Adrenal gland (tissue), 12 donors: ENCODE results near the gene HBQ1. TPM values are rescaled to one million over a fixed set of nuclear protein-coding genes. Genes with fewer than 3 reads are reported as not detected.

Experiments used
- DNase-seq, 7 donors: peaks; one replicate each; pipeline ENCODE4 v3.0.0-alpha.2; 2019 to 2020
- H3K27ac ChIP-seq, 5 donors: fragments of 200-600 bp; sonication (generic) in 4 of 5; 1 replicate in 3 of 5; 2 replicates in 2 of 5; pipeline versions ENCODE4 v1.5.1 to v1.8.0; 2016 to 2020; ENCODE audit warnings: mild to moderate bottlenecking in 1 of 5
- H3K27me3 ChIP-seq: fragments of 200-600 bp; 2 replicates; pipeline ENCODE4 v1.8.0; 2021
- H3K36me3 ChIP-seq, 2 donors: fragments of 200-600 bp; replicated peaks in 1 of 2; 1 replicate in 1 of 2; 2 replicates in 1 of 2; pipeline versions ENCODE4 v1.5.1 to v1.8.0; 2018 to 2022
- H3K4me1 ChIP-seq, 2 donors: fragments of 200-600 bp; replicated peaks in 1 of 2; 1 replicate in 1 of 2; 2 replicates in 1 of 2; pipeline versions ENCODE4 v1.5.1 to v1.8.0; 2018 to 2021
- H3K4me3 ChIP-seq, 4 donors: fragments of 200-600 bp; sonication (generic) in 3 of 4; one replicate each; pipeline ENCODE4 v1.5.1; 2016 to 2018
- H3K9me3 ChIP-seq, 3 donors: fragments of 200-600 bp; sonication (generic) in 1 of 3; replicated peaks in 1 of 3; 1 replicate in 2 of 3; 2 replicates in 1 of 3; pipeline versions ENCODE4 v1.5.1 to v1.8.0; 2016 to 2021
- CTCF ChIP-seq, 6 experiments: fragments of 450-650 bp in 4 of 6; fragments of 200-600 bp in 2 of 6; sonication (generic) in 1 of 6; IDR thresholded peaks; 1 replicate in 5 of 6; 2 replicates in 1 of 6; pipeline versions ENCODE4 v1.5.1 to v1.8.0; 2016 to 2021; ENCODE audit warnings: antibody characterized with exemption in 6 of 6, mild to moderate bottlenecking in 2 of 6, moderate library complexity in 1 of 6
- POLR2A ChIP-seq, 2 donors: fragments of 450-650 bp; IDR thresholded peaks; one replicate each; pipeline ENCODE4 v1.6.1; 2017; ENCODE audit warnings: antibody characterized with exemption in 2 of 2, mild to moderate bottlenecking in 2 of 2, moderate library complexity in 1 of 2
- WGBS, 4 donors: extraction: QIAGEN DNeasy Blood & Tissue Kit in 2 of 4; methylation state at CpG; one replicate each; pipeline versions ENCODE4 v1.1.5 to v1.1.7; 2013 to 2017; 5-methylcytosine and 5-hydroxymethylcytosine counted together
- intact Hi-C, 2 donors: fragments of 100-400 bp; cut with DNase I; formaldehyde crosslinking; loops; one replicate each; pipeline versions ENCODE4 v1.14.1 to v1.15.0; 2022 to 2023
- polyA plus RNA-seq, 3 donors: library from polyadenylated mRNA; stranded (reverse); fragments of 200-250 nt in 2 of 3; fragments of 350-450 nt in 1 of 3; fragmentation: Illumina TruSeq in 1 of 3; extraction: RNeasy Lipid Tissue Mini Kit (QIAGEN cat#74804) in 1 of 3; gene quantifications; one replicate each; pipeline ENCODE4 v1.2.3, GENCODE V29; 2013 to 2014
- total RNA-seq, 9 donors: library from RNA; depleted of rRNA in 4 of 9; stranded (reverse); fragments of >200 nt in 4 of 9; fragments of 120-200 nt in 1 of 9; fragmentation: NEBNext Ultra II Directional in 1 of 9; extraction: Animal tissue kit (Norgen Biotek cat#: 25700) in 1 of 9; gene quantifications; one replicate each; pipeline versions ENCODE4 v1.1.0 to v1.2.4, GENCODE V29; 2013 to 2023
- donor health status: healthy with polysubstance abuse.
- donor health status: Bipolar disorder and iron deficiency.
- donor health status: DM: yes; HTN: yes; CAD: no.
- donor health status: DM: no; HTN: no; CAD: no.
- donor health status: DM: no; HTN: no; CAD: no.
- donor health status: DM: yes; HTN: yes; CAD: no.

Gene HBQ1
- total and polyA plus RNA-seq, 12 donors: 0.44 to 6.0 (median 1.9) TPM; not detected in 9

- WGBS, 4 donors: 1 to 2% (median 1%) methylated on average over 11 to 30 of the region's 30 CpGs
These were observed 42.2 kb upstream of the HBQ1 start for GRCh38 chr16:138049-138417.

GRCh38 chr16:140175-140857 is 39.9 kb upstream of the HBQ1 start:
- intact Hi-C loops: no loop called here
- Histone ChIP-seq H3K4me1 (peaks cover 5 to 16% of the 10 kb centered on the region in 2 donors), H3K4me3 (no peak overlapping the region), H3K9me3 (no peaks in the 10 kb centered on the region), H3K36me3 (no peaks in the 10 kb centered on the region), H3K27ac (no peak overlapping the region), H3K27me3 (no peaks in the 10 kb centered on the region)
- 63 to 70% (median 68%) methylated on average over 10 of the region's 10 CpGs for WGBS, 4 donors
- TF ChIP-seq POLR2A (IDR thresholded peaks at IDR 0.05) (no peak), CTCF (IDR thresholded peaks at IDR 0.05) (no peak)
- no peak for DNase-seq

More at GRCh38 chr16:138049-138417, 42.2 kb upstream of the HBQ1 start:
- Histone ChIP-seq H3K27ac (peak overlapping the region in 2 of 5 donors; percentile 55 to 91), H3K36me3 (no peaks in the 10 kb centered on the region), H3K27me3 (no peaks in the 10 kb centered on the region), H3K9me3 (no peaks in the 10 kb centered on the region), H3K4me1 (peaks cover 5 to 16% of the 10 kb centered on the region in 2 donors), H3K4me3 (peak overlapping the region in 3 of 4 donors; percentile 15 to 84 (median 78))
- intact Hi-C loops: no loop called here
- peak in 4 of 7 donors; percentile 23 to 31 (median 26) for DNase-seq
- TF ChIP-seq CTCF (IDR thresholded peaks at IDR 0.05) (no peak), POLR2A (IDR thresholded peaks at IDR 0.05) (no peak)

GRCh38 chr16:142405-142967 is 37.8 kb upstream of the HBQ1 start:
- intact Hi-C loops: no loop called here
- Histone ChIP-seq H3K27ac (no peak overlapping the region), H3K36me3 (no peaks in the 10 kb centered on the region), H3K9me3 (no peaks in the 10 kb centered on the region), H3K4me1 (peaks cover 3% of the 10 kb centered on the region in 2 donors), H3K4me3 (no peak overlapping the region), H3K27me3 (no peaks in the 10 kb centered on the region)
- DNase-seq: no peak
- 70 to 84% (median 78%) methylated on average over 7 to 12 of the region's 12 CpGs for WGBS, 4 donors
- TF ChIP-seq CTCF (IDR thresholded peaks at IDR 0.05) (no peak), POLR2A (IDR thresholded peaks at IDR 0.05) (no peak)

GRCh38 chr16:143047-143446 is 37.2 kb upstream of the HBQ1 start:
- Histone ChIP-seq H3K4me3 (no peak overlapping the region), H3K4me1 (no peaks in the 10 kb centered on the region), H3K36me3 (no peaks in the 10 kb centered on the region), H3K27ac (no peak overlapping the region), H3K9me3 (no peaks in the 10 kb centered on the region), H3K27me3 (no peaks in the 10 kb centered on the region)
- DNase-seq: no peak
- TF ChIP-seq POLR2A (IDR thresholded peaks at IDR 0.05) (no peak), CTCF (IDR thresholded peaks at IDR 0.05) (no peak)
- 70 to 91% (median 80%) methylated on average over 6 of the region's 6 CpGs for WGBS, 4 donors
- intact Hi-C loops: no loop called here
